Lung (tissue), 12 donors: ENCODE measurements around the gene EYA4. TPM values are rescaled to one million over a fixed set of nuclear protein-coding genes. Genes with fewer than 3 reads are reported as not detected.

Experiments used
- ATAC-seq: fragments of 200-7000 bp; cut with Tn5 transposase; one replicate; pipeline ENCODE4 v1.9.1; 2020; ENCODE audit warnings: moderate number of reproducible peaks; ENCODE audit not compliant: insufficient read depth, low FRiP score
- DNase-seq, 3 donors: peaks; one replicate each; pipeline ENCODE4 v3.0.0-alpha.2; 2013 to 2017
- H3K27ac ChIP-seq, 2 donors: one replicate each; pipeline ENCODE4 v1.5.1; 2013; ENCODE audit warnings: mild to moderate bottlenecking in 2 of 2, moderate library complexity in 2 of 2, control low read depth in 1 of 2, inconsistent platforms in 1 of 2, low read depth in 1 of 2, low read length in 1 of 2
- H3K27me3 ChIP-seq, 3 donors: one replicate each; pipeline ENCODE4 v1.5.1; 2013; ENCODE audit warnings: low read length in 2 of 3; ENCODE audit not compliant: control insufficient read depth in 3 of 3, insufficient read depth in 3 of 3
- H3K36me3 ChIP-seq, 4 donors: one replicate each; pipeline ENCODE4 v1.5.1; 2013; ENCODE audit warnings: low read length in 4 of 4, mild to moderate bottlenecking in 1 of 4, moderate library complexity in 1 of 4; ENCODE audit not compliant: control insufficient read depth in 4 of 4, insufficient read depth in 4 of 4
- H3K4me1 ChIP-seq, 5 donors: one replicate each; pipeline ENCODE4 v1.5.1; 2013; ENCODE audit warnings: low read length in 5 of 5, mild to moderate bottlenecking in 2 of 5, moderate library complexity in 1 of 5; ENCODE audit not compliant: control insufficient read depth in 5 of 5, insufficient read depth in 5 of 5
- H3K4me3 ChIP-seq: one replicate; pipeline ENCODE4 v1.5.1; 2013; ENCODE audit warnings: mild to moderate bottlenecking, control low read depth, moderate library complexity
- H3K9ac ChIP-seq, 2 donors: one replicate each; pipeline ENCODE4 v1.5.1; 2013; ENCODE audit warnings: low read length in 2 of 2, control low read depth in 1 of 2; ENCODE audit not compliant: insufficient read depth in 1 of 2
- H3K9me3 ChIP-seq, 4 donors: one replicate each; pipeline ENCODE4 v1.5.1; 2013; ENCODE audit warnings: low read length in 3 of 4, mild to moderate bottlenecking in 1 of 4, moderate library complexity in 1 of 4; ENCODE audit not compliant: control insufficient read depth in 4 of 4, insufficient read depth in 3 of 4
- WGBS, 2 donors: extraction: QIAGEN DNeasy Blood & Tissue Kit; methylation state at CpG; one replicate each; pipeline ENCODE4 v1.1.7; 2013; 5-methylcytosine and 5-hydroxymethylcytosine counted together
- polyA plus RNA-seq, 2 donors: library from polyadenylated mRNA; stranded (reverse); fragments of 200-250 nt; gene quantifications; one replicate each; pipeline ENCODE4 v1.2.1, GENCODE V29; 2013
- total RNA-seq, 2 donors: library from RNA; depleted of rRNA in 1 of 2; stranded (reverse); fragments of >200 nt in 1 of 2; gene quantifications; one replicate each; pipeline ENCODE4 v1.2.1, GENCODE V29; 2014 to 2021
- TF ChIP-seq, protein P1 (sequence below): IDR thresholded peaks from 2 replicates; pipeline ENCODE4 v1.5.1; 2012; ENCODE audit warnings: mild to moderate bottlenecking; ENCODE audit errors: control extremely low read depth, extremely low read depth
- donor health status: control.
- donor health status: control.
- donor health status: Bipolar disorder and iron deficiency.
- donor health status: healthy.
- donor health status: DM: yes; HTN: yes; CAD: no.

EYA4 gene
- total and polyA plus RNA-seq, 4 donors: 0.49 to 7.4 (median 2.2) TPM

DNA sequence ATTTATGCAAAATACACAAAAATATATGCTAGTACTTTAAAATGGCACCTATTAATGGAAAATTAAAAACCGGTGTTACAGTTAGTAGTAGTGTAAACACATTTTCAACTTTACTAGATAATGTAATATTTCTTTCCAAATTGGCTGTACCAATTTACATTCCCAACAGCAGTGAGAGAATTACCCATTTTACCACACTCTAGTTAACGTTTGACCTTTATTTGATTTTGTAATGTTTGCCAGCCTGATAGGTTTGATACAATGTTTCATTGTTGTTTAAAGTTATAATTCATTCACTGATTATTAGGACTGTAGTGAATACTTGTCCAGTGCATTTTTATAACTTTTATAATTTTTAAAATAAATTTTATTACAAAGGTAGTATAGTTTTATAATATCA, 182.1 kb downstream of the EYA4 start:
- H3K4me3 ChIP-seq: no peak overlapping the region
- H3K27me3 ChIP-seq: no peaks in the 10 kb centered on the region
- H3K9me3 ChIP-seq: no peaks in the 10 kb centered on the region
- 53 to 95% methylated on average over 2 of the region's 2 CpGs for WGBS, 2 donors
- no peaks in the 10 kb centered on the region for H3K36me3 ChIP-seq
- TF ChIP-seq, protein P1, sequence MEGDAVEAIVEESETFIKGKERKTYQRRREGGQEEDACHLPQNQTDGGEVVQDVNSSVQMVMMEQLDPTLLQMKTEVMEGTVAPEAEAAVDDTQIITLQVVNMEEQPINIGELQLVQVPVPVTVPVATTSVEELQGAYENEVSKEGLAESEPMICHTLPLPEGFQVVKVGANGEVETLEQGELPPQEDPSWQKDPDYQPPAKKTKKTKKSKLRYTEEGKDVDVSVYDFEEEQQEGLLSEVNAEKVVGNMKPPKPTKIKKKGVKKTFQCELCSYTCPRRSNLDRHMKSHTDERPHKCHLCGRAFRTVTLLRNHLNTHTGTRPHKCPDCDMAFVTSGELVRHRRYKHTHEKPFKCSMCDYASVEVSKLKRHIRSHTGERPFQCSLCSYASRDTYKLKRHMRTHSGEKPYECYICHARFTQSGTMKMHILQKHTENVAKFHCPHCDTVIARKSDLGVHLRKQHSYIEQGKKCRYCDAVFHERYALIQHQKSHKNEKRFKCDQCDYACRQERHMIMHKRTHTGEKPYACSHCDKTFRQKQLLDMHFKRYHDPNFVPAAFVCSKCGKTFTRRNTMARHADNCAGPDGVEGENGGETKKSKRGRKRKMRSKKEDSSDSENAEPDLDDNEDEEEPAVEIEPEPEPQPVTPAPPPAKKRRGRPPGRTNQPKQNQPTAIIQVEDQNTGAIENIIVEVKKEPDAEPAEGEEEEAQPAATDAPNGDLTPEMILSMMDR: no peak
- no peak for ATAC-seq
- no peak overlapping the region for H3K27ac ChIP-seq
- no peaks in the 10 kb centered on the region for H3K4me1 ChIP-seq
- H3K9ac ChIP-seq: no peak overlapping the region
- no peak for DNase-seq

DNA sequence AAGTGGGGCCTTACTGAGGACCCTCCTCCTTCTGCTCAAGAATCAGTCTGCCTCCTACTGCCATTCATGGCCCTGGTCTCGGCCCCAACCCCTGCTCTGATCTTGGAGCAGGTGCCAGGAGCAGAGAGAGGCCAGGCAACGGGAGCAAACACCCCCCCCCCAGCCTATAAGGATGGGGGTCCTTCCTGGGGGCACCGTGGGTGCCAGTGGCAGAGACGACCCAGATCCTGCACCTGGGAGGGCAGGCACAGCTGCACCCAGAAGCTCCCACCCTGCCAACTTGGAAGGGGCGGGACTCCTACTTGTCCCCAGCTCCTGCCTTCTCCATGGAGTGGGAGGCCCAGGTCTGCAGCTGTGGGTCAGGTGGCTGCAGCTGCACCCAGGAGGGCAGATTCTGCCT, 183.2 kb downstream of the EYA4 start:
- DNase-seq: no peak
- no peak overlapping the region for H3K4me3 ChIP-seq
- WGBS, 2 donors: 89 to 90% methylated on average over 5 of the region's 5 CpGs
- no peak overlapping the region for H3K9ac ChIP-seq
- TF ChIP-seq, protein P1: no peak
- no peaks in the 10 kb centered on the region for H3K4me1 ChIP-seq
- H3K27ac ChIP-seq: no peak overlapping the region
- no peaks in the 10 kb centered on the region for H3K36me3 ChIP-seq
- H3K27me3 ChIP-seq: no peaks in the 10 kb centered on the region
- no peak for ATAC-seq
- H3K9me3 ChIP-seq: no peaks in the 10 kb centered on the region

- Histone ChIP-seq H3K27ac (no peak overlapping the region), H3K36me3 (no peaks in the 10 kb centered on the region), H3K9me3 (no peaks in the 10 kb centered on the region), H3K4me3 (no peak overlapping the region), H3K27me3 (no peaks in the 10 kb centered on the region), H3K4me1 (no peaks in the 10 kb centered on the region), H3K9ac (no peak overlapping the region)
- no peak for DNase-seq
- TF ChIP-seq, protein P1: no peak
- ATAC-seq: no peak
- 74 to 90% methylated on average over 3 of the region's 3 CpGs for WGBS, 2 donors
Measured at GRCh38 chr6:133426038-133426437, 184.9 kb downstream of the EYA4 start.

DNA sequence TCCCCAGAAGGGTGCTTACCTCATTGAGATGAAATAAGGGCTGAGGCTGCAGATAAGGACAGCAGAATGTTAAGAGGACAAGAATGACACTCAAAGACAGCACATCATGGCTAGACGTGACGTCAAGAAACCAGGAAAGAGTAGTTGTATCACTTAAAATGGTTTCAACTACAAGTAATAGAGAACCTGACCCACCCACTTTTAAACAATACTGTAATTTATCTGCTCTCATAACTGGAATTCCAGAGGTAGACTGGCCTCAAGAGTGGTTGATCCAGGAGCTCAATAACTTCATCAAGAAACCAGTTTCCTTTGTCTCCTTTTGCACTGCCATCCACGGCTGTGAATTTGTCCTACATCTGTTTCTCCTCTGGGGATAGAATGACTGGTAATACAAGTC, 187.1 kb downstream of the EYA4 start:
- ATAC-seq (peak; percentile 59), DNase-seq (no peak)
- Histone ChIP-seq H3K27me3 (no peaks in the 10 kb centered on the region), H3K4me3 (no peak overlapping the region), H3K9ac (no peak overlapping the region), H3K36me3 (no peaks in the 10 kb centered on the region), H3K27ac (no peak overlapping the region), H3K9me3 (no peaks in the 10 kb centered on the region), H3K4me1 (peaks cover 0 to 3% (median 0%) of the 10 kb centered on the region in 5 donors)
- TF ChIP-seq, protein P1: no peak
- WGBS, 2 donors: 63 to 84% methylated on average over 3 of the region's 3 CpGs
